Retinal pigment epithelial cell (primary cell): Measurements from ENCODE around the gene GRIN3B.

ENCODE experiments used
- DNase-seq: peaks from one replicate; pipeline ENCODE4 v3.0.0-alpha.2; 2010; ENCODE audit warnings: low read depth
- H3K4me3 ChIP-seq: 2 replicates; pipeline ENCODE4 v1.5.1; 2011; ENCODE audit warnings: mild to moderate bottlenecking, low read length, control low read depth, moderate library complexity
- CTCF ChIP-seq: conservative IDR thresholded peaks from 2 replicates; pipeline ENCODE4 v1.5.1; 2011; ENCODE audit warnings: low read depth, low read length, control low read depth, inconsistent platforms

Gene GRIN3B

DNA sequence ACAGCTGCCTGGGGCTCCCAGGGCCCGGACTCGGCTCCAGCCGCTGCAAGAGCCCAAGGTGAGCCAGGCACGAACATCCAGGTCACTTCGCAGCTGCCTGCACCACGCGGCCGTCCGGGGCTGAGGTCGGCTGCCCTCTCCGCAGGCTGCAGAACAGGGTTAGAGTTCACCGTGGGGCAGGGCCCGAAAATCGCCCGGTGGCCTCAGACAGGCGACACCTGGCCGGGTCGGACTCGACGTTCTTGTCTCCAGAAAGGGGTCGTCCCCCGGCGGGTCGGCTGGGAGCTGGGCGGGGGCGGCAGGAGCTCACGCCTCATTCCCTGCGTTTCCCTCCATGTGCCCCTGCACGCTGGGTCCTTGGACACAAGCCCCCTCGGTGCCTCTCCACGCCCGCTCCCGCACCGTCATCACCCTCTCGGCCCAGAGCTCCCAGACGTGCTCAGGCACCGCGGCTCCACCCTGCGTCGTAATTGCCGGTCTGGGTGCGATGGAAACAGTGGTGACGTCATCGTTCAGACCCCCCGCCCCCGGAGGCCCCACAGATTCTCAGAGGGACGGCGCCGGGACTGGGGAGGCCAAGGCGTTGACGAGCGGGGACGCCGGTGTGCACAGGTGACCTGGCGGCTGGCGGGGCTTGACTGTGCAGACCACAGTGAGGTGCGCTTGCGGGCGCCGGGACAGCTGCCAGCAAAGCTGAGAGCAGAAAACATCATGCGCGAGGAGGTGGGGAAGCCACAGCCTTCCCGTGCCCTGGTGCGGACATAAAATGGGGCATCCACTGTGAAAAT lies 4.0 kb upstream of the GRIN3B start:
- DNase-seq: no peak
- H3K4me3 ChIP-seq: peak overlapping the region; percentile 17
- TF ChIP-seq CTCF: no peak

DNA sequence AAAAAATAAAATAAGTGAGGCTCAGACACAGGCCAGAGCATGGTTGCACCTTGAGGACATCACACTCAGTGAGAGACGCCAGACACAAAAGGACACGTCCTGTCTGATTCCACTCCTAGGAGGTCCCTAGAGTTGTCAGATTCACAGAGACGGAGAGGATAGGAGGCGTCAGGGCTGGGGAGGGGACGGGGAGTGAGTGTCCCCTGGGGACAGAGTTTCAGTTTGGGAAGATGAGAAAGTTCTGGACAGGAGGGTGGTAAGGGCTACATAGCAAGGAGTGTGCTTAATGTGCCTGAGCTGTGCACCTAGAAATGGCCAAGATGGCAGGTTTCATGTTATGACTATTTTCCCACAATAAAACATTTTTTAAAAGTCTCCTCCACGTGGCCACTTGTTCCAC lies 2.2 kb upstream of the GRIN3B start:
- TF ChIP-seq CTCF: no peak
- DNase-seq: no peak
- no peak overlapping the region for H3K4me3 ChIP-seq

GRCh38 chr19:999379-999719 lies 870 bp upstream of the GRIN3B start:
- TF ChIP-seq CTCF: no peak
- H3K4me3 ChIP-seq: no peak overlapping the region
- DNase-seq: no peak

- H3K4me3 ChIP-seq: no peak overlapping the region
- no peak for TF ChIP-seq CTCF
- no peak for DNase-seq
Observed at GRCh38 chr19:1000591-1001537, 645 bp downstream of the GRIN3B start.

DNA sequence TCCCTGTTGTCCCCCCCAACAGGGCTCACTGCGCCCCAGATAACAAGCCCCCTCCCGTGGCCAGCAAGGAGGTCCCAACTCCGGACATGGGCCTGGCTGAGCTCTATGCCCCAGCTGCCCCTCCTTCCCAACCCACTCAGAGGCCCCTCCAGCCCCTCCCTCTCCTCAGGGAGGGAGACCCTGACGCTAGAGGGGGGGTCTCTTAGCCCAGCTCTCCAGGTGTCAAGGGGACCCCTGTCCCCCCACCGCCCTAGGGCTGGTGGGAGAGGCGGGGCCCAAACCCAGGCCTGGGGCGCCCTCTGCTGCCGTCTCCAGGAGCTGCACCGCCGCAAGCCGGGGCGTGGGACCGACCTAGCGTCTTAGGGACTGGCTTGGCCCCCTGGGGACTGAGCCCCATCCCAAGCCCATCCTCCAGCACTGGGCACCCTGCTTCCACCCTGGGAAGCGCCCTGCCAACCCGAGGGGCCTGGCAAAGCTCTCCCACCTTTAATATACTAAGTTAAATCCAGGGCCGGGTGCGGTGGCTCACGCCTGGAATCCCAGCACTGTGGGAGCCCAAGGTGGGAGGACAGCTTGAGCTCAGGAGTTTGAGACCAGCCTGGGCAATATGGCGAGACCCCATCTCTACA lies 1.4 kb downstream of the GRIN3B start:
- H3K4me3 ChIP-seq: no peak overlapping the region
- TF ChIP-seq CTCF: peak; percentile 80
- DNase-seq: no peak

DNA sequence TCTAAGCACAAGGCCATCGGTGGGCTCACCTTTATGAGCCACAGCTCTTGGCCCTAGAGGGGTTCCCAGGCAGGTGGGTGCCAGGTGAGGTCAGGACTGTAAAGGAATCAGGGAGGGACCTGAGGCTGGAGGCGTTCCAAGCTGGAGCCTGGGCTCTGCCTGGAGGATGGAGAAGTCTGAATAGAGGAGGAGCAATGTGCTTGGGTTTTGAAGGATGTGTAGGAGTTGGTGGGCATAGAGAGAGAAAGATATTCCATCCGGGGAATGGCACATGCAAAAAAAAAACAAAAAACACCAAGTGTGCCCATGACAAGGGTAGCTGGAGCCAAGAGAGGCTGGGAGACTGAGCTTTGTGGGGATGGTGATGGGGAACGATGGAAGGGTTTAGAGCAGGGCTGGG lies 2.4 kb downstream of the GRIN3B start:
- DNase-seq: no peak
- no peak overlapping the region for H3K4me3 ChIP-seq
- no peak for TF ChIP-seq CTCF
